K562 (cell line): ENCODE data around the gene SH3RF1. TPM values are rescaled to one million over a fixed set of nuclear protein-coding genes. Genes with fewer than 3 reads are reported as not detected.

Source experiments
- ATAC-seq: fragments of 200-7000 bp; cut with Tn5 transposase; 3 replicates; pipeline ENCODE4 v1.9.1; 2020; ENCODE audit warnings: moderate library complexity
- BruUV-seq: library from RNA; stranded (reverse); fragments of 400-500 nt; replicated peaks from 2 replicates; lab custom pipeline; 2021; lab: Mats Ljungman, UMichigan
- CTCF ChIA-PET: fragments of 300-600 bp; formaldehyde crosslinking; extraction: SDS; loops from one replicate; lab custom pipeline; 2021; ENCODE audit warnings: low intra/inter-chr PET ratio; lab: Yijun Ruan, JAX
- POLR2A ChIA-PET: fragments of 300-600, 350-650 bp; sonication (Branson Sonifier 250); formaldehyde crosslinking; extraction: SDS; loops from one replicate; lab custom pipeline; 2021; ENCODE audit warnings: antibody characterized with exemption, inconsistent platforms; lab: Yijun Ruan, JAX
- DNase-seq, 4 experiments: peaks; one replicate each; pipeline versions ENCODE4 v3.0.0 to v3.0.0-alpha.2; 2011 to 2018; ENCODE audit warnings: low spot score in 3 of 4, mixed read lengths in 3 of 4; ENCODE audit errors: extremely low read depth in 1 of 4
- FAIRE-seq: peaks from 2 replicates; lab custom pipeline; 2011; peaks lifted over from hg19 to GRCh38; lab: Jason Lieb, UNC
- H2AFZ ChIP-seq: 2 replicates; pipeline ENCODE4 v1.6.0; 2011; ENCODE audit warnings: low read depth, low read length, control low read depth, inconsistent platforms
- H3K27ac ChIP-seq: fragments of 200-600 bp; 3 replicates; pipeline ENCODE4 v1.8.0; 2011; ENCODE audit warnings: low read depth, mild to moderate bottlenecking, control low read depth, inconsistent platforms, low read length, moderate library complexity, mixed read lengths; ENCODE audit errors: extremely low read depth
- H3K27me3 ChIP-seq, 2 experiments: fragments of 300-600 bp in 1 of 2; 2 replicates in 1 of 2; 3 replicates in 1 of 2; pipeline versions ENCODE4 v1.6.0 to v1.8.0; 2011; ENCODE audit warnings: inconsistent platforms in 2 of 2, low read length in 2 of 2, mild to moderate bottlenecking in 1 of 2, mixed read lengths in 1 of 2, moderate library complexity in 1 of 2; ENCODE audit not compliant: control insufficient read depth in 2 of 2, insufficient read depth in 2 of 2
- H3K36me3 ChIP-seq: fragments of 300-600 bp; 3 replicates; pipeline ENCODE4 v1.8.0; 2011; ENCODE audit warnings: mild to moderate bottlenecking, low read length, inconsistent platforms; ENCODE audit not compliant: control insufficient read depth, insufficient read depth
- H3K4me1 ChIP-seq, 2 experiments: fragments of 200-600 bp in 1 of 2; replicated peaks in 1 of 2; 2 replicates in 1 of 2; 3 replicates in 1 of 2; pipeline versions ENCODE4 v1.5.1 to v1.8.0; 2011; ENCODE audit warnings: inconsistent platforms in 2 of 2, low read length in 2 of 2, mild to moderate bottlenecking in 1 of 2, mixed read lengths in 1 of 2, moderate library complexity in 1 of 2; ENCODE audit not compliant: control insufficient read depth in 2 of 2, insufficient read depth in 2 of 2
- H3K4me2 ChIP-seq: 2 replicates; pipeline ENCODE4 v1.6.1; 2011; ENCODE audit warnings: low read length, control low read depth, inconsistent platforms, mixed read lengths; ENCODE audit not compliant: insufficient read depth
- H3K4me3 ChIP-seq: fragments of 200-600 bp; sonication (generic), shearing (Covaris generic); 2 replicates; pipeline ENCODE4 v1.5.1; 2016; ENCODE audit warnings: control low read depth, inconsistent platforms
- H3K79me2 ChIP-seq: fragments of 200-600 bp; 3 replicates; pipeline ENCODE4 v1.8.0; 2011; ENCODE audit warnings: low read length, inconsistent platforms; ENCODE audit not compliant: control insufficient read depth, insufficient read depth
- H3K9ac ChIP-seq, 2 experiments: 2 replicates each; pipeline versions ENCODE4 v1.6.0 to v1.6.1; 2011; ENCODE audit warnings: low read depth in 2 of 2, low read length in 2 of 2, control low read depth in 1 of 2, inconsistent platforms in 1 of 2, mild to moderate bottlenecking in 1 of 2, mixed read lengths in 1 of 2; ENCODE audit not compliant: insufficient read depth in 1 of 2
- H3K9me1 ChIP-seq: one replicate; pipeline ENCODE4 v1.6.0; 2011; ENCODE audit warnings: inconsistent platforms, mild to moderate bottlenecking, low read length, moderate library complexity; ENCODE audit not compliant: control insufficient read depth, insufficient read depth
- H3K9me3 ChIP-seq: replicated peaks from 2 replicates; pipeline ENCODE4 v1.5.1; 2011; ENCODE audit warnings: low read depth, low read length, inconsistent platforms; ENCODE audit not compliant: control insufficient read depth, insufficient read depth
- H4K20me1 ChIP-seq: replicated peaks from 2 replicates; pipeline ENCODE4 v1.6.1; 2011; ENCODE audit warnings: low read length, inconsistent platforms, mixed read lengths; ENCODE audit not compliant: control insufficient read depth, insufficient read depth
- ARHGAP35 ChIP-seq: fragments of 450-650 bp; IDR thresholded peaks from 2 replicates; pipeline ENCODE4 v1.6.1; 2018; ENCODE audit not compliant: partially characterized antibody
- CBFB ChIP-seq: sonication (generic); formaldehyde crosslinking; IDR thresholded peaks from 2 replicates; pipeline ENCODE4 v1.4.0; 2020; ENCODE audit warnings: mild to moderate bottlenecking, missing genetic modification reagents
- CCNT2 ChIP-seq: IDR thresholded peaks from 2 replicates; pipeline ENCODE4 v1.6.1; 2011; ENCODE audit warnings: borderline replicate concordance, low read depth, mild to moderate bottlenecking, moderate library complexity, mixed read lengths, low read length; ENCODE audit not compliant: insufficient read length; ENCODE audit errors: extremely low read depth
- DACH1 ChIP-seq: fragments of 450-650 bp; IDR thresholded peaks from 2 replicates; pipeline ENCODE4 v1.6.1; 2018; ENCODE audit not compliant: partially characterized antibody
- ETS2 ChIP-seq: IDR thresholded peaks from 2 replicates; pipeline ENCODE4 v1.6.1; 2016; ENCODE audit warnings: borderline replicate concordance, missing genetic modification characterization, mild to moderate bottlenecking, moderate library complexity, missing compliant biosample characterization; ENCODE audit not compliant: poor library complexity, severe bottlenecking
- ILK ChIP-seq: fragments of 450-650 bp; IDR thresholded peaks from 2 replicates; pipeline ENCODE4 v1.6.1; 2016; ENCODE audit warnings: missing genetic modification characterization, low read depth, mild to moderate bottlenecking, missing compliant biosample characterization, moderate library complexity, borderline replicate concordance
- NR4A1 ChIP-seq, 2 experiments: fragments of 250-450 bp in 1 of 2; fragments of 450-650 bp in 1 of 2; sonication (Bioruptor Pico) in 1 of 2; IDR thresholded peaks; 2 replicates each; pipeline versions ENCODE4 v1.4.0 to v1.6.1; 2016 to 2020; ENCODE audit warnings: mild to moderate bottlenecking in 2 of 2, missing compliant biosample characterization in 1 of 2, missing genetic modification characterization in 1 of 2, moderate library complexity in 1 of 2
- PCBP1 ChIP-seq: fragments of 200-400 bp; formaldehyde crosslinking; IDR thresholded peaks from 2 replicates; pipeline ENCODE4 v1.6.1; 2018; ENCODE audit warnings: mild to moderate bottlenecking, low read depth, low read length; ENCODE audit not compliant: poor library complexity, severe bottlenecking
- PTBP1 ChIP-seq: fragments of 200-400 bp; formaldehyde crosslinking; IDR thresholded peaks from 2 replicates; pipeline ENCODE4 v1.6.1; 2017; ENCODE audit warnings: low read depth, low read length
- SRSF1 ChIP-seq: fragments of 200-400 bp; formaldehyde crosslinking; IDR thresholded peaks from 2 replicates; pipeline ENCODE4 v1.6.1; 2017; ENCODE audit warnings: mild to moderate bottlenecking, low read depth, low read length, moderate library complexity
- ZMIZ1 ChIP-seq, 2 experiments: fragments of 150-350 bp in 1 of 2; IDR thresholded peaks; 2 replicates each; pipeline ENCODE4 v1.6.1; 2012 to 2016; ENCODE audit warnings: low read depth in 2 of 2, low read length in 2 of 2, mild to moderate bottlenecking in 1 of 2, moderate library complexity in 1 of 2
- WGBS: fragments of 100-300 bp; shearing (Covaris generic); methylation state at CpG from one replicate; pipeline ENCODE4 v1.1.6; 2016; ENCODE audit warnings: low coverage, mixed read lengths; ENCODE audit not compliant: insufficient coverage; ENCODE audit errors: missing lambda C conversion rate; 5-methylcytosine and 5-hydroxymethylcytosine counted together
- in situ Hi-C: fragments of 300-500 bp; cut with MboI; formaldehyde crosslinking; loops from 4 replicates; pipeline ENCODE4 v1.15.0; 2018; ENCODE audit warnings: inconsistent platforms, mixed read lengths
- intact Hi-C: fragments of 100-400 bp; cut with micrococcal nuclease; formaldehyde crosslinking; loops from 2 replicates; pipeline ENCODE4 v1.14.2; 2022
- polyA plus RNA-seq, 8 experiments: library from polyadenylated mRNA; depleted of rRNA in 4 of 8; stranded (reverse) in 5 of 8; unstranded in 3 of 8; fragments of >200 nt; fragmentation: Nextera tagmentation in 2 of 8; fragmentation: Illumina TruSeq in 1 of 8; extraction: Ambion mirVana in 2 of 8; extraction: Trizol in 1 of 8; gene quantifications; 2 replicates each; pipeline versions ENCODE4 v1.2.1 to v1.2.3, GENCODE V29; 2011 to 2014; ENCODE audit warnings: inconsistent platforms in 1 of 8, missing spikeins in 1 of 8
- total RNA-seq, 7 experiments: library from RNA; depleted of rRNA in 6 of 7; stranded (reverse); fragments of >200 nt in 6 of 7; fragmentation: Illumina TruSeq in 2 of 7; extraction: Trizol in 2 of 7; gene quantifications; 2 replicates each; pipeline versions ENCODE4 v1.2.1 to v1.2.3, GENCODE V29; 2011 to 2021; ENCODE audit warnings: low replicate concordance in 1 of 7
- TF ChIP-seq, protein P1 (sequence below): fragments of 250-450 bp; sonication (Bioruptor Pico); IDR thresholded peaks from 2 replicates; pipeline ENCODE4 v1.8.0; 2021; ENCODE audit warnings: moderate library complexity, mild to moderate bottlenecking, inconsistent platforms

SH3RF1 gene
- total and polyA plus RNA-seq, 9 of the 15 experiments (the other 6 are each of a cell fraction or from before 2014, with no cell fraction given), result 0.04 to 0.16 (median 0.11) TPM; not detected in 6

DNA sequence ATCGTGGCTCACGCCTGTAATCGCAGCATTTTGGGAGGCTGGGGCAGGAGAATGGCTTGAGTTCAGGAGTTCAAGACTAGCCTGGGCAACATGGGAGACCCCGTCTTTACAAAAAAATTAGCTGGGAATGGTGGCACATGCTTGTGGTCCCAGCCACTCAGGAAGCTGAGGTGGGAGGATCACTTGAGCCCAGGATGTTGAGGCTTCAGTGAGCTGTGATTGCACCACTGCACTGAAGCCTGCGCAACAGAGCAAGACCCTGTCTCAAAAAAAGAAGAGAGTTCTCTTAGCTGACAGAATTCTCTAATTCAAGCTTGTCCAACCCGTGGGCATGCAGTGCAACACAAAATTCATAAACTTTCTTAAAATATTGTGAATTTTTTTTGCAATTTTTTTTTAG is 165.1 kb downstream of the SH3RF1 start:
- in situ Hi-C loops (no loop called here), intact Hi-C loops (no loop called here)
- DNase-seq (no peak), FAIRE-seq (no peak), ATAC-seq (no peak)
- Histone ChIP-seq H3K4me1 (no peaks in the 10 kb centered on the region; a peak in 1 of 5 replicates), H3K36me3 (no peaks in the 10 kb centered on the region), H3K79me2 (no peaks in the 10 kb centered on the region), H3K4me3 (no peak overlapping the region), H3K4me2 (no peak overlapping the region), H3K27me3 (peaks cover 0 to 12% of the 10 kb centered on the region in 2 experiments; a peak in 2 of 5 replicates), H3K9me3 (no peaks in the 10 kb centered on the region), H2AFZ (no peak overlapping the region), H3K9ac (no peak overlapping the region), H3K9me1 (no peaks in the 10 kb centered on the region), H3K27ac (no peak overlapping the region), H4K20me1 (no peaks in the 10 kb centered on the region)
- no TSS peak for BruUV-seq
- WGBS, result 0% methylated on average over 6 of the region's 6 CpGs
- CTCF ChIA-PET, result no interaction called here
- POLR2A ChIA-PET, result interaction anchor here (1.2 kb wide), 1 partner anchor 10 kb away, joined by 4 read pairs; no protein-coding TSS in a partner anchor
- TF ChIP-seq ARHGAP35 (no peak), CBFB (CRISPR knock-in tag) (no peak), PTBP1 (no peak), ETS2 (no peak), NR4A1 (CRISPR knock-in tag; IDR thresholded peaks at IDR 0.05) (no peak), NR4A1 (tag; IDR thresholded peaks at IDR 0.05) (no peak), CCNT2 (no peak), SRSF1 (no peak), ILK (no peak), PCBP1 (no peak), DACH1 (no peak), ZMIZ1 (IDR thresholded peaks at IDR 0.05; ENCODE audit: low read depth in 2 of 2, low read length in 2 of 2) (no peak)
- TF ChIP-seq, protein P1, sequence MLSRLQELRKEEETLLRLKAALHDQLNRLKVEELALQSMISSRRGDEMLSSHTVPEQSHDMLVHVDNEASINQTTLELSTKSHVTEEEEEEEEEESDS, result no peak
